Sigmoid colon (tissue), 7 donors: ENCODE measurements around the gene WT1. TPM values are rescaled to one million over a fixed set of nuclear protein-coding genes. Genes with fewer than 3 reads are reported as not detected.

ENCODE experiments used
- DNase-seq: peaks from one replicate; pipeline ENCODE4 v3.0.0-alpha.2; 2019
- H3K27ac ChIP-seq, 4 donors: fragments of 200-600 bp; sonication (generic); one replicate each; pipeline ENCODE4 v1.5.1; 2016 to 2019; ENCODE audit warnings: mild to moderate bottlenecking in 1 of 4
- H3K27me3 ChIP-seq, 3 donors: fragments of 200-600 bp; sonication (generic); one replicate each; pipeline ENCODE4 v1.5.1; 2019; ENCODE audit warnings: mild to moderate bottlenecking in 1 of 3
- H3K36me3 ChIP-seq, 4 donors: fragments of 200-600 bp; sonication (generic); one replicate each; pipeline ENCODE4 v1.5.1; 2016 to 2019
- H3K4me1 ChIP-seq, 4 donors: fragments of 200-600 bp; sonication (generic); one replicate each; pipeline ENCODE4 v1.5.1; 2017 to 2019
- H3K4me3 ChIP-seq, 4 donors: fragments of 200-600 bp; sonication (generic); one replicate each; pipeline ENCODE4 v1.5.1; 2017 to 2019; ENCODE audit warnings: mild to moderate bottlenecking in 2 of 4, moderate library complexity in 1 of 4
- H3K9me3 ChIP-seq, 4 donors: fragments of 200-600 bp in 3 of 4; sonication (generic) in 3 of 4; one replicate each; pipeline versions ENCODE4 v1.5.1 to v1.6.1; 2013 to 2019
- EP300 ChIP-seq, 4 donors: sonication (generic); formaldehyde crosslinking; IDR thresholded peaks; one replicate each; pipeline ENCODE4 v1.6.1; 2017; ENCODE audit warnings: antibody characterized with exemption in 4 of 4
- POLR2A ChIP-seq, 2 donors: fragments of 450-650 bp; IDR thresholded peaks; one replicate each; pipeline ENCODE4 v1.6.1; 2016; ENCODE audit warnings: antibody characterized with exemption in 2 of 2, mild to moderate bottlenecking in 2 of 2, moderate library complexity in 2 of 2
- POLR2AphosphoS5 ChIP-seq, 4 donors: sonication (generic); formaldehyde crosslinking; IDR thresholded peaks; one replicate each; pipeline ENCODE4 v1.6.1; 2017; ENCODE audit warnings: antibody characterized with exemption in 4 of 4
- WGBS, 2 donors: extraction: QIAGEN DNeasy Blood & Tissue Kit; methylation state at CpG; one replicate each; pipeline ENCODE4 v1.1.7; 2013; 5-methylcytosine and 5-hydroxymethylcytosine counted together
- intact Hi-C: fragments of 100-400 bp; cut with DNase I; formaldehyde crosslinking; loops from one replicate; pipeline ENCODE4 v1.15.1; 2023
- polyA plus RNA-seq, 3 donors: library from polyadenylated mRNA; stranded (reverse); fragments of 200-250 nt; gene quantifications; one replicate each; pipeline ENCODE4 v1.2.3, GENCODE V29; 2013
- total RNA-seq, 4 donors: library from RNA; depleted of rRNA; stranded (reverse); fragments of >200 nt; gene quantifications; one replicate each; pipeline ENCODE4 v1.1.0, GENCODE V29; 2016
- TF ChIP-seq, protein P1 (sequence below), 4 experiments: fragments of 450-650 bp in 3 of 4; fragments of 200-600 bp in 1 of 4; IDR thresholded peaks; one replicate each; pipeline ENCODE4 v1.5.1; 2016 to 2019; ENCODE audit warnings: antibody characterized with exemption in 4 of 4, mild to moderate bottlenecking in 3 of 4, moderate library complexity in 2 of 4
- donor health status: healthy with polysubstance abuse.
- donor health status: Bipolar disorder and iron deficiency.
- donor health status: healthy.

Gene WT1
- total and polyA plus RNA-seq, 7 donors, result 0.04 to 1.8 (median 1.3) TPM; not detected in 1

DNA sequence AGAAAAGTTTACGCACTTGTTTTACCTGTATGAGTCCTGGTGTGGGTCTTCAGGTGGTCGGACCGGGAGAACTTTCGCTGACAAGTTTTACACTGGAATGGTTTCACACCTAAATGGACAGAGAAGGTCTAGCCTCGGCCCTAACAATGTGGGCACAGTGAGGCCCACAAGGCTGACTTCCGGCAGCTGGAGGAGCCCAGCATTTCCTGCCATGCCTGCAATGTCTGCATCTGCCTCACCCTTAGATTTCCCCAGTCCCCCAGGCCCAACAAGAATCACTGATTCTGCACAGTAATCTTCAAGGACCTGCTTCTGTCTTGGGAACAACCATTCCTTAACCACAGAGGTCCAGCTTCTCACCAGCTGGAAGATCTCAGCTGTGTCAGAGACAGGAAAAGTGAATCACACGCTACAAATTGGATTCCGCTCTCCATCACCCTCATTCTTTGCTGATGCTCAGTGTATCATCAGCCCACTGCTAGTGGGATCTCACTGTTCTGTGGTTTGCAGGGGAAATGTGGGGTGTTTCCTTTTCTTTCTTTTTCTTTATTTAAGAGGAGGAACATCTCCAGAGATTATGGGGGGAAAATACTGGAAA lies 43.3 kb downstream of the WT1 start:
- TF ChIP-seq EP300 (IDR thresholded peaks at IDR 0.05) (no peak), POLR2AphosphoS5 (IDR thresholded peaks at IDR 0.05) (peak in 2 of 4 donors; percentile 31 to 55)
- Histone ChIP-seq H3K36me3 (no peaks in the 10 kb centered on the region), H3K27me3 (no peaks in the 10 kb centered on the region), H3K9me3 (no peaks in the 10 kb centered on the region), H3K4me3 (no peak overlapping the region), H3K27ac (no peak overlapping the region), H3K4me1 (peaks cover 0 to 8% (median 2%) of the 10 kb centered on the region in 4 donors)
- intact Hi-C loops, result no loop called here
- 64 to 90% methylated on average over 8 of the region's 8 CpGs for WGBS, 2 donors
- DNase-seq, result no peak

DNA sequence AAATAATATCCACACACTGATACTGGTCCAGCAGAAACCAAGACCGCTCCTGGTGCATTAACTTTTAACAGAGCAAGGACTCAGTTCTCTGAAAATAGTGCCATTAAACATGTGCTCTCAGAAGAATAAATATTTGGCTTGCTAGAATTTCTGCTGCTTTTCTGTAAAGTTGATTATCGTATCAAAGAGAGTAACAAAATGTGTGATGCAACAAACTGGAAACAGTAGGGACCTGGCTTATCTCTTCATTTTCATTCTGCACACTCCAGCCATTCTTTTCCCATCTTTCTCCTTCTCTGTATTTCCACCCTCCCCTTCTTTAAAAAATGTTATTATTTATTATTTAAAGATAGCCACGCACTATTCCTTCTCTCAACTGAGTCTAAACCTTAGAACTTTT lies 43.9 kb downstream of the WT1 start:
- DNase-seq, result no peak
- Histone ChIP-seq H3K36me3 (no peaks in the 10 kb centered on the region), H3K27ac (no peak overlapping the region), H3K27me3 (no peaks in the 10 kb centered on the region), H3K9me3 (no peaks in the 10 kb centered on the region), H3K4me1 (peaks cover 0 to 10% (median 3%) of the 10 kb centered on the region in 4 donors), H3K4me3 (no peak overlapping the region)
- TF ChIP-seq, protein P1, sequence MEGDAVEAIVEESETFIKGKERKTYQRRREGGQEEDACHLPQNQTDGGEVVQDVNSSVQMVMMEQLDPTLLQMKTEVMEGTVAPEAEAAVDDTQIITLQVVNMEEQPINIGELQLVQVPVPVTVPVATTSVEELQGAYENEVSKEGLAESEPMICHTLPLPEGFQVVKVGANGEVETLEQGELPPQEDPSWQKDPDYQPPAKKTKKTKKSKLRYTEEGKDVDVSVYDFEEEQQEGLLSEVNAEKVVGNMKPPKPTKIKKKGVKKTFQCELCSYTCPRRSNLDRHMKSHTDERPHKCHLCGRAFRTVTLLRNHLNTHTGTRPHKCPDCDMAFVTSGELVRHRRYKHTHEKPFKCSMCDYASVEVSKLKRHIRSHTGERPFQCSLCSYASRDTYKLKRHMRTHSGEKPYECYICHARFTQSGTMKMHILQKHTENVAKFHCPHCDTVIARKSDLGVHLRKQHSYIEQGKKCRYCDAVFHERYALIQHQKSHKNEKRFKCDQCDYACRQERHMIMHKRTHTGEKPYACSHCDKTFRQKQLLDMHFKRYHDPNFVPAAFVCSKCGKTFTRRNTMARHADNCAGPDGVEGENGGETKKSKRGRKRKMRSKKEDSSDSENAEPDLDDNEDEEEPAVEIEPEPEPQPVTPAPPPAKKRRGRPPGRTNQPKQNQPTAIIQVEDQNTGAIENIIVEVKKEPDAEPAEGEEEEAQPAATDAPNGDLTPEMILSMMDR (IDR thresholded peaks at IDR 0.05), result no peak
- TF ChIP-seq POLR2A (IDR thresholded peaks at IDR 0.05) (no peak), EP300 (IDR thresholded peaks at IDR 0.05) (no peak), POLR2AphosphoS5 (IDR thresholded peaks at IDR 0.05) (no peak)
- WGBS, 2 donors, result 87 to 90% methylated on average over 3 of the region's 3 CpGs
- intact Hi-C loops, result no loop called here

DNA sequence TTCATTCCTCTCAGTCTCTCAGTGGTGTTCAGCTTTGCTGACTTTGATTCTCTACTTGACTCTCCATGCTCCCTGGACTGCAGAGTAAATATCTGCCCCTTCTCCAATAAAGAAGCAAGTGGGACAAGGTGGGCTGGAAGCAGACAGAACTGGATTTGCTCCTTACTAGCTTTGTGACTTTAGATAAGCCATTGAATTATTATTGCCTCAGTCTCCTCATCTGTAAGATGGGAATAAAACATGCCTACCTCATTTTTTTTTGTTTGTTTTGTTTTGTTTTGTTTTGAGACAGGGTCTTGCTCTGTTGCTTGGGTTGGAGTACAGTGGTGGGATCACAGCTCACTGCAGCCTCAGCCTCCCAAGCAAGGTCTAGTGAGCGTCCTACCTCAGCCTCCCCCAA lies 44.6 kb downstream of the WT1 start:
- TF ChIP-seq POLR2A (IDR thresholded peaks at IDR 0.05) (no peak), POLR2AphosphoS5 (IDR thresholded peaks at IDR 0.05) (no peak), EP300 (IDR thresholded peaks at IDR 0.05) (no peak)
- TF ChIP-seq, protein P1 (IDR thresholded peaks at IDR 0.05), result no peak
- H3K9me3 ChIP-seq, result no peaks in the 10 kb centered on the region
- intact Hi-C loops, result no loop called here
- no peak overlapping the region for H3K27ac ChIP-seq
- DNase-seq, result no peak
- H3K27me3 ChIP-seq, result no peaks in the 10 kb centered on the region
- H3K4me3 ChIP-seq, result no peak overlapping the region
- 85 to 92% methylated on average over 1 of the region's 1 CpG for WGBS, 2 donors
- peaks cover 0 to 16% (median 5%) of the 10 kb centered on the region in 4 donors for H3K4me1 ChIP-seq
- no peaks in the 10 kb centered on the region for H3K36me3 ChIP-seq

DNA sequence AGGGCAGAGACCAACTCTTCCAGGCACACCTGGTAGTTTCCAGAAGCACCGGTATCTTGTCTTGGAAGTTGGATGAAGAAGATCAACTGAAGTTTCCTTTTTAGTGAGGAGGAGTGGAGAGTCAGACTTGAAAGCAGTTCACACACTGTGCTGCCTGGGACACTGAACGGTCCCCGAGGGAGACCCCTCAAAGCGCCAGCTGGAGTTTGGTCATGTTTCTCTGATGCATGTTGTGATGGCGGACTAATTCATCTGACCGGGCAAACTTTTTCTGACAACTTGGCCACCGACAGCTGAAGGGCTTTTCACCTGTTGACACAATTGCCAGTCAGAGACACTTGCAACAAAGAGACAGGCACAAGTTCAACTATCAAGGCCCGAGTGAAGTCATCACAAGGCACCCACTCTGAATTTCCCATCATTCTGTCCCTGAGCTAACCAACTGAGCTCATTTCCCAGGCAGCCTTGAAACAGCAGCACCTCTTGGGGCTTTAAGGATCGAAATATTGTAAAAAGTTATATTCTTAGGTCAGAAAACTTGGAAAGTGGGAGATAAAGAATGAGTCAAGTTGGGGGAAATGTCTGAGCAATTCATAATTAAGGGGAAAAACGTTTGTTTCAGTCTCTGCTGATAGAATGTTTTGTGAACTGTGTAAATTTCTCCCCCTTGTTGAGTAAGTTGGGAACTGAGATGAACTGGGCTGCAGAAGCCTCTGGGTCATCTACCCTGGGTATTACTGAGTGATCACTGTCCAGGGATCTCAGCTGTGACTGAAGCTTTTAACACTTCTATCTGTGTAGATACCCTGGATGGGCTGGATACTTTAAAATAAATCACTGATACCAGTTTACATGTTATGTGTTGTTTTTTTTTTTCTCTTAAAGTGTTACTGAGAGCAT lies 46.2 kb downstream of the WT1 start:
- Histone ChIP-seq H3K27me3 (no peaks in the 10 kb centered on the region), H3K36me3 (no peaks in the 10 kb centered on the region), H3K4me3 (no peak overlapping the region), H3K9me3 (no peaks in the 10 kb centered on the region), H3K27ac (no peak overlapping the region), H3K4me1 (peaks cover 0 to 16% (median 5%) of the 10 kb centered on the region in 4 donors)
- no peak for TF ChIP-seq EP300 (IDR thresholded peaks at IDR 0.05)
- TF ChIP-seq, protein P1 (IDR thresholded peaks at IDR 0.05), result no peak
- TF ChIP-seq POLR2A (IDR thresholded peaks at IDR 0.05), result no peak
- no peak for TF ChIP-seq POLR2AphosphoS5 (IDR thresholded peaks at IDR 0.05)
- no peak for DNase-seq
- intact Hi-C loops, result no loop called here
- WGBS, 2 donors, result 76 to 87% methylated on average over 10 of the region's 10 CpGs

DNA sequence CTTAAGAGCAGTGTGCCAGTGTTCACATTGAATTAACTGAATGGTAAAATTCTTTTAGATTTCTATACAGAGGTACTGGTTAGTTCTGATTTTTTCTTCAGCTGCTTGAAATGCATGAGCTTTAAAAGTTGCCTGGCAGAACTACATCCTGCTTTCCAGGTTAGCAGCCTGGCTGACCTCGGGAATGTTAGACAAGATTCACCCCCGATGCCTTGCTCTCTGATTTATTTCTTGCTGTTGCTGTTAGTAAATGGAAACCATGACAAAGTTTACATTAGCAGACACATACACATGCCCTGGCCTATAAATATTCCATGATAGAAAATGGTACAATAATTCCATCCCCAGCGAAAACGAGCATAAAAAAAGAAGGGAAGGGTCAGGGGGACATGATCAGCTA lies 47.0 kb downstream of the WT1 start:
- Histone ChIP-seq H3K4me1 (peaks cover 0 to 16% (median 5%) of the 10 kb centered on the region in 4 donors), H3K4me3 (no peak overlapping the region), H3K9me3 (no peaks in the 10 kb centered on the region), H3K27ac (no peak overlapping the region), H3K27me3 (no peaks in the 10 kb centered on the region), H3K36me3 (no peaks in the 10 kb centered on the region)
- TF ChIP-seq POLR2A (IDR thresholded peaks at IDR 0.05) (no peak), POLR2AphosphoS5 (IDR thresholded peaks at IDR 0.05) (no peak), EP300 (IDR thresholded peaks at IDR 0.05) (no peak)
- TF ChIP-seq, protein P1 (IDR thresholded peaks at IDR 0.05), result no peak
- DNase-seq, result no peak
- intact Hi-C loops, result no loop called here
- 68 to 71% methylated on average over 4 of the region's 4 CpGs for WGBS, 2 donors
